HL-60 (cell line): Measurements from ENCODE around the gene FDPS.

Experiments
- DNase-seq, 2 experiments: peaks; one replicate each; pipeline ENCODE4 v3.0.0-alpha.2; 2010 to 2020; ENCODE audit warnings: low read depth in 1 of 2, low spot score in 1 of 2
- H3K27ac ChIP-seq: fragments of 250-450 bp; sonication (Bioruptor Pico); replicated peaks from 2 replicates; pipeline ENCODE4 v1.5.1; 2020; ENCODE audit warnings: mild to moderate bottlenecking, moderate library complexity
- H3K27me3 ChIP-seq: fragments of 250-450 bp; sonication (Bioruptor Pico); 2 replicates; pipeline ENCODE4 v1.5.1; 2021; ENCODE audit warnings: mild to moderate bottlenecking, moderate library complexity; ENCODE audit not compliant: insufficient read depth, poor library complexity, severe bottlenecking
- H3K4me3 ChIP-seq: replicated peaks from 2 replicates; pipeline ENCODE4 v1.5.1; 2011; ENCODE audit warnings: mild to moderate bottlenecking, control low read depth, low read length; ENCODE audit not compliant: insufficient read depth
- GABPA ChIP-seq: IDR thresholded peaks from 2 replicates; pipeline ENCODE4 v1.6.1; 2012; ENCODE audit warnings: low read depth
- POLR2AphosphoS5 ChIP-seq: IDR thresholded peaks from 2 replicates; pipeline ENCODE4 v1.6.1; 2012; ENCODE audit warnings: low read depth
- SPI1 ChIP-seq: IDR thresholded peaks from 2 replicates; pipeline ENCODE4 v1.6.1; 2012; ENCODE audit warnings: low read depth, mild to moderate bottlenecking, borderline replicate concordance
- TF ChIP-seq, protein P1 (sequence below): IDR thresholded peaks from one replicate; pipeline ENCODE4 v1.5.1; 2011; ENCODE audit warnings: low read length, control low read depth, inconsistent platforms; ENCODE audit not compliant: insufficient read depth
- TF ChIP-seq, protein P2 (sequence below): IDR thresholded peaks from 2 replicates; pipeline ENCODE4 v1.6.1; 2012; ENCODE audit warnings: low read depth; ENCODE audit not compliant: insufficient replicate concordance

Gene FDPS

GRCh38 chr1:155300024-155300423 lies 8.6 kb upstream of the FDPS start:
- H3K4me3 ChIP-seq: no peak overlapping the region
- H3K27ac ChIP-seq: no peak overlapping the region
- peaks cover under 1% of the 10 kb centered on the region for H3K27me3 ChIP-seq
- DNase-seq: no peak
- TF ChIP-seq, protein P1, sequence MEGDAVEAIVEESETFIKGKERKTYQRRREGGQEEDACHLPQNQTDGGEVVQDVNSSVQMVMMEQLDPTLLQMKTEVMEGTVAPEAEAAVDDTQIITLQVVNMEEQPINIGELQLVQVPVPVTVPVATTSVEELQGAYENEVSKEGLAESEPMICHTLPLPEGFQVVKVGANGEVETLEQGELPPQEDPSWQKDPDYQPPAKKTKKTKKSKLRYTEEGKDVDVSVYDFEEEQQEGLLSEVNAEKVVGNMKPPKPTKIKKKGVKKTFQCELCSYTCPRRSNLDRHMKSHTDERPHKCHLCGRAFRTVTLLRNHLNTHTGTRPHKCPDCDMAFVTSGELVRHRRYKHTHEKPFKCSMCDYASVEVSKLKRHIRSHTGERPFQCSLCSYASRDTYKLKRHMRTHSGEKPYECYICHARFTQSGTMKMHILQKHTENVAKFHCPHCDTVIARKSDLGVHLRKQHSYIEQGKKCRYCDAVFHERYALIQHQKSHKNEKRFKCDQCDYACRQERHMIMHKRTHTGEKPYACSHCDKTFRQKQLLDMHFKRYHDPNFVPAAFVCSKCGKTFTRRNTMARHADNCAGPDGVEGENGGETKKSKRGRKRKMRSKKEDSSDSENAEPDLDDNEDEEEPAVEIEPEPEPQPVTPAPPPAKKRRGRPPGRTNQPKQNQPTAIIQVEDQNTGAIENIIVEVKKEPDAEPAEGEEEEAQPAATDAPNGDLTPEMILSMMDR: no peak
- TF ChIP-seq GABPA (no peak), POLR2AphosphoS5 (no peak), SPI1 (no peak)
- TF ChIP-seq, protein P2, sequence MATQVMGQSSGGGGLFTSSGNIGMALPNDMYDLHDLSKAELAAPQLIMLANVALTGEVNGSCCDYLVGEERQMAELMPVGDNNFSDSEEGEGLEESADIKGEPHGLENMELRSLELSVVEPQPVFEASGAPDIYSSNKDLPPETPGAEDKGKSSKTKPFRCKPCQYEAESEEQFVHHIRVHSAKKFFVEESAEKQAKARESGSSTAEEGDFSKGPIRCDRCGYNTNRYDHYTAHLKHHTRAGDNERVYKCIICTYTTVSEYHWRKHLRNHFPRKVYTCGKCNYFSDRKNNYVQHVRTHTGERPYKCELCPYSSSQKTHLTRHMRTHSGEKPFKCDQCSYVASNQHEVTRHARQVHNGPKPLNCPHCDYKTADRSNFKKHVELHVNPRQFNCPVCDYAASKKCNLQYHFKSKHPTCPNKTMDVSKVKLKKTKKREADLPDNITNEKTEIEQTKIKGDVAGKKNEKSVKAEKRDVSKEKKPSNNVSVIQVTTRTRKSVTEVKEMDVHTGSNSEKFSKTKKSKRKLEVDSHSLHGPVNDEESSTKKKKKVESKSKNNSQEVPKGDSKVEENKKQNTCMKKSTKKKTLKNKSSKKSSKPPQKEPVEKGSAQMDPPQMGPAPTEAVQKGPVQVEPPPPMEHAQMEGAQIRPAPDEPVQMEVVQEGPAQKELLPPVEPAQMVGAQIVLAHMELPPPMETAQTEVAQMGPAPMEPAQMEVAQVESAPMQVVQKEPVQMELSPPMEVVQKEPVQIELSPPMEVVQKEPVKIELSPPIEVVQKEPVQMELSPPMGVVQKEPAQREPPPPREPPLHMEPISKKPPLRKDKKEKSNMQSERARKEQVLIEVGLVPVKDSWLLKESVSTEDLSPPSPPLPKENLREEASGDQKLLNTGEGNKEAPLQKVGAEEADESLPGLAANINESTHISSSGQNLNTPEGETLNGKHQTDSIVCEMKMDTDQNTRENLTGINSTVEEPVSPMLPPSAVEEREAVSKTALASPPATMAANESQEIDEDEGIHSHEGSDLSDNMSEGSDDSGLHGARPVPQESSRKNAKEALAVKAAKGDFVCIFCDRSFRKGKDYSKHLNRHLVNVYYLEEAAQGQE: no peak

DNA sequence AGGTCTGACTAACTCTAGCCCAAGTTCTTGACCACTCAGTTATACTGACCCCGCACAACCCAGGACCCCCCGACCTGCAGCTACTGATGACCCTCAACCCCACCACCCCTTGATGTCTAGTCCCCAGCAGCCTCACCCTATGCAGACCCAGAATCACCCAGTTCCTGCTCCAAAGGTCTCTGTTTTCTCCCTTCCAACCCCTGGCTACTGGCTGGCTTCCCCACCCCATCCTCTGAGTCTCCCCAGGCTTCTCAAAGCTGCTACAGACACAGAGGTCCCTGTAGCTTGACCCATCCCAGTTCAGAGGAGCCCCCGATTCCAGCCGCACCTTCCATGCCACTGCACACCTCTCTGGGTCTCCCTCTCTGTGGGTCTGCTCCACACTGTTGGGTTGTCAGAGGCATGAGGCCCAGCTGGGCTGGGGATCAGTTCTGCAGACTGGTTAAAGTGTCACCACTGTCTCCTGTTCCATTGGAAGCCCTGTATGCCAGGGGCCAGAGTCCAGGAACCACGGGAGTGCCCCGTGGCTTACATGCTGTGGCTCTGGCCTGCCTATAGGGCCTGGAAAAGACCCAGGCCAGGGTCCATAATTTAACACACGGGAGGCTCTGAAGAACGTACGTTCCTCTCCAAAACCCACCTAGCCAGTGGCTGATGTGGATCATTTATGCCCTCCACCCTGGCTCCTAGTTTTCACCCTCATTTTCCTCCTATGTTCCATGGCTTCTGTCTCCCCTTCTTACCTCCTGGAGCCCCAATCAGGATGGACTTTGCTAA lies 7.9 kb upstream of the FDPS start:
- TF ChIP-seq POLR2AphosphoS5 (no peak), SPI1 (no peak), GABPA (no peak)
- TF ChIP-seq, protein P1: no peak
- TF ChIP-seq, protein P2: no peak
- Histone ChIP-seq H3K4me3 (no peak overlapping the region), H3K27ac (no peak overlapping the region), H3K27me3 (no peaks in the 10 kb centered on the region)
- no peak for DNase-seq

DNA sequence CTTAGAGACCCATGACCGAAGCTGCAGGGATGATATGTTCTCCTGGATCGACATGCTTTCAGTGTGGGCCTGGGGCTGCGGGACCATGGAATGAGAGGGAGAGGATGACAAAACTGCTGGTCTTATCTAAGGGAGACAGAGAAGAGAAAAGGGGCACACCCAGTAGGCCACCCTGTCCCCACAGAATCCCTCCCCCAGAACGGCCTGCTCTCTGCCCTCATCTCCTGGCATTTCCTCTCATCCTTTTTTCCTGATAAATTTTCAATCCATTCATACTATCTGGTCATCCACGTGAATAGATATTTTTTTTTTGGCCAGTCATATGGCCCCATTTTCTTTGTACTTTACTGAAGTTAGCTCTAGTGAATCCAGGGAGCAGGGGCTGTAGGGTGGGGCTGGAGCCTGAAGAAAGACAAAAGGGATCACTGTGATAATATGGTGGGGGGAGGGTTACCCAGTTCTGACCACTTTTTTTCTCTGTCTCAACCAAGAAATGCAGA lies 7.3 kb upstream of the FDPS start, which contains the start of gene PKLR:
PKLR (minus strand) TSS at position 97 of the 500 bp plus-strand sequence; CDS start at position 54, 43 bp downstream.
- Histone ChIP-seq H3K27ac (no peak within 1 kb of the TSS), H3K27me3 (no peaks in the 10 kb centered on the region), H3K4me3 (no peak within 1 kb of the TSS)
- TF ChIP-seq POLR2AphosphoS5 (no peak), GABPA (no peak), SPI1 (no peak)
- TF ChIP-seq, protein P1: no peak
- TF ChIP-seq, protein P2: no peak
- DNase-seq: no peak
